Endothelial cell of umbilical vein (primary cell): ENCODE data around the gene ARHGEF7. TPM values are rescaled to one million over a fixed set of nuclear protein-coding genes. Genes with fewer than 3 reads are reported as not detected.

Experiments used
- BruUV-seq: library from RNA; stranded (reverse); fragments of 400-500 nt; replicated peaks from 2 replicates; lab custom pipeline; 2021; lab: Mats Ljungman, UMichigan
- CTCF ChIA-PET: fragments of 300-600, 350-600 bp; sonication (Branson Sonifier 250); formaldehyde crosslinking; loops from one replicate; lab custom pipeline; 2021; ENCODE audit warnings: antibody characterized with exemption, inconsistent platforms; lab: Charles Lee
- POLR2A ChIA-PET: fragments of 300-600, 350-600 bp; sonication (Branson Sonifier 250); formaldehyde crosslinking; loops from one replicate; lab custom pipeline; 2021; ENCODE audit warnings: antibody characterized with exemption, inconsistent platforms; lab: Charles Lee
- DNase-seq: peaks from one replicate; pipeline ENCODE4 v3.0.0-alpha.2; 2011; ENCODE audit warnings: low read depth, low spot score
- FAIRE-seq: peaks from 2 replicates; lab custom pipeline; 2011; peaks lifted over from hg19 to GRCh38; lab: Jason Lieb, UNC
- H2AFZ ChIP-seq: 2 replicates; pipeline ENCODE4 v1.6.0; 2012; ENCODE audit warnings: low read depth, low read length, control low read depth, inconsistent platforms
- H3K27ac ChIP-seq: 2 replicates; pipeline ENCODE4 v1.5.1; 2011; ENCODE audit warnings: low read depth, mild to moderate bottlenecking, control low read depth, low read length, moderate library complexity; ENCODE audit not compliant: insufficient read depth
- H3K27me3 ChIP-seq, 2 experiments: 2 replicates each; pipeline versions ENCODE4 v1.6.0 to v1.6.1; 2011; ENCODE audit warnings: low read length in 2 of 2, mixed read lengths in 1 of 2; ENCODE audit not compliant: control insufficient read depth in 2 of 2, insufficient read depth in 2 of 2
- H3K36me3 ChIP-seq, 2 experiments: 2 replicates in 1 of 2; 3 replicates in 1 of 2; pipeline ENCODE4 v1.5.1; 2011; ENCODE audit warnings: low read length in 2 of 2, mild to moderate bottlenecking in 1 of 2, moderate library complexity in 1 of 2; ENCODE audit not compliant: control insufficient read depth in 2 of 2, insufficient read depth in 2 of 2; ENCODE audit errors: extremely low read depth in 1 of 2
- H3K4me1 ChIP-seq: 3 replicates; pipeline ENCODE4 v1.5.1; 2011; ENCODE audit warnings: mild to moderate bottlenecking, low read length; ENCODE audit not compliant: control insufficient read depth, insufficient read depth; ENCODE audit errors: extremely low read depth
- H3K4me2 ChIP-seq: 2 replicates; pipeline ENCODE4 v1.6.1; 2011; ENCODE audit warnings: low read length, control low read depth, mixed read lengths; ENCODE audit not compliant: insufficient read depth
- H3K4me3 ChIP-seq, 3 experiments: fragments of 200-600 bp in 1 of 3; sonication (generic), shearing (Covaris generic) in 1 of 3; replicated peaks in 1 of 3; 2 replicates each; pipeline ENCODE4 v1.5.1; 2011 to 2016; ENCODE audit warnings: control low read depth in 3 of 3, low read length in 3 of 3, mild to moderate bottlenecking in 2 of 3, inconsistent platforms in 1 of 3, low read depth in 1 of 3, moderate library complexity in 1 of 3; ENCODE audit not compliant: insufficient read depth in 1 of 3
- H3K79me2 ChIP-seq: 2 replicates; pipeline ENCODE4 v1.6.0; 2012; ENCODE audit warnings: low read length, inconsistent platforms; ENCODE audit not compliant: control insufficient read depth, insufficient read depth
- H3K9ac ChIP-seq: replicated peaks from 2 replicates; pipeline ENCODE3; 2011; ENCODE audit warnings: low read length, control low read depth; ENCODE audit not compliant: insufficient read depth; ENCODE audit errors: extremely low read depth
- H3K9me1 ChIP-seq: replicated peaks from 3 replicates; pipeline ENCODE4 v1.6.0; 2011; ENCODE audit warnings: mild to moderate bottlenecking, low read length; ENCODE audit not compliant: control insufficient read depth, insufficient read depth; ENCODE audit errors: extremely low read depth
- H3K9me3 ChIP-seq: replicated peaks from 2 replicates; pipeline ENCODE4 v1.5.1; 2012; ENCODE audit warnings: low read length, inconsistent platforms; ENCODE audit not compliant: control insufficient read depth, insufficient read depth
- H4K20me1 ChIP-seq: replicated peaks from 2 replicates; pipeline ENCODE3; 2011; ENCODE audit warnings: mild to moderate bottlenecking, low read length; ENCODE audit not compliant: control insufficient read depth, insufficient read depth; ENCODE audit errors: extremely low read depth
- CTCF ChIP-seq, 2 donors: IDR thresholded peaks; 1 replicate in 1 of 2; 2 replicates in 1 of 2; pipeline ENCODE4 v1.5.1; 2011; ENCODE audit warnings: low read length in 2 of 2, mild to moderate bottlenecking in 2 of 2, moderate library complexity in 2 of 2, control low read depth in 1 of 2, inconsistent platforms in 1 of 2, low read depth in 1 of 2; ENCODE audit not compliant: insufficient read depth in 1 of 2; ENCODE audit errors: extremely low read depth in 1 of 2
- EZH2 ChIP-seq: IDR thresholded peaks from 2 replicates; pipeline ENCODE4 v1.6.1; 2012; ENCODE audit warnings: borderline replicate concordance, low read depth, mild to moderate bottlenecking, moderate library complexity, low read length, inconsistent platforms; ENCODE audit not compliant: severe bottlenecking
- FOS ChIP-seq: IDR thresholded peaks from 2 replicates; pipeline ENCODE4 v1.6.1; 2011; ENCODE audit warnings: mild to moderate bottlenecking, low read length, moderate library complexity, borderline replicate concordance; ENCODE audit not compliant: insufficient read depth
- GATA2 ChIP-seq: IDR thresholded peaks from 2 replicates; pipeline ENCODE4 v1.7.0; 2011; ENCODE audit warnings: low read depth, mild to moderate bottlenecking, moderate library complexity, mixed read lengths, low read length; ENCODE audit not compliant: insufficient read length, insufficient read depth
- JUN ChIP-seq: IDR thresholded peaks from 2 replicates; pipeline ENCODE4 v1.6.1; 2011; ENCODE audit warnings: borderline replicate concordance, low read depth; ENCODE audit not compliant: insufficient read length, insufficient read depth
- MAX ChIP-seq: IDR thresholded peaks from 2 replicates; pipeline ENCODE4 v1.6.1; 2011; ENCODE audit not compliant: insufficient read depth, insufficient read length
- MYC ChIP-seq: IDR thresholded peaks from one replicate; pipeline ENCODE4 v1.6.1; 2011; ENCODE audit warnings: mild to moderate bottlenecking, low read depth, low read length
- POLR2A ChIP-seq: IDR thresholded peaks from 2 replicates; pipeline ENCODE4 v1.6.1; 2012; ENCODE audit warnings: low read depth, mild to moderate bottlenecking, control low read depth, low read length
- POLR2AphosphoS5 ChIP-seq: IDR thresholded peaks from 2 replicates; pipeline ENCODE4 v1.6.1; 2012; ENCODE audit warnings: low read depth, mild to moderate bottlenecking, control low read depth, low read length, moderate library complexity; ENCODE audit not compliant: insufficient read depth
- dilution Hi-C: fragments of 300-500 bp; cut with MboI; formaldehyde crosslinking; loops from one replicate; pipeline ENCODE4 v1.15.0; 2019; ENCODE audit warnings: low sequenced_read_pairs; ENCODE audit not compliant: extremely low pct_ligation_motif_present
- intact Hi-C: fragments of 100-400 bp; cut with micrococcal nuclease; formaldehyde crosslinking; loops from one replicate; pipeline ENCODE4 v1.10.0; 2022
- polyA plus RNA-seq, 4 experiments: library from polyadenylated mRNA; depleted of rRNA in 3 of 4; stranded (reverse) in 3 of 4; unstranded in 1 of 4; fragments of >200 nt; gene quantifications; 2 replicates each; pipeline versions ENCODE4 v1.2.1 to v1.2.3, GENCODE V29; 2011 to 2012; ENCODE audit warnings: missing spikeins in 1 of 4
- total RNA-seq: library from RNA; stranded (reverse); gene quantifications from 2 replicates; pipeline ENCODE4 v1.2.3, GENCODE V29; 2021

The ARHGEF7 gene
- total and polyA plus RNA-seq, 2 donors (not counting 3 experiments of a cell fraction or from before 2014, with no cell fraction given) = 94.9 to 155 TPM

- peaks cover 7% of the 10 kb centered on the region for H4K20me1 ChIP-seq
- FAIRE-seq (no peak), DNase-seq (no peak)
- CTCF ChIA-PET = interaction anchor here (0.7 to 5.7 kb wide), 6 partner anchors 9 to 158 kb away, joined by 3 to 46 read pairs (median 4); no protein-coding TSS in a partner anchor
- H3K27me3 ChIP-seq = no peaks in the 10 kb centered on the region
- H3K4me2 ChIP-seq = no peak overlapping the region
- BruUV-seq = no TSS peak
- dilution Hi-C loops = no loop called here
- H3K4me1 ChIP-seq = no peaks in the 10 kb centered on the region
- peaks cover 83% of the 10 kb centered on the region for H3K79me2 ChIP-seq
- no peaks in the 10 kb centered on the region for H3K9me3 ChIP-seq
- no peaks in the 10 kb centered on the region for H3K9me1 ChIP-seq
- POLR2A ChIA-PET = no interaction called here
- intact Hi-C loops = no loop called here
- H3K27ac ChIP-seq = no peak overlapping the region
- H3K36me3 ChIP-seq = peaks cover 4 to 14% of the 10 kb centered on the region in 2 experiments
- no peak overlapping the region for H3K4me3 ChIP-seq
- H3K9ac ChIP-seq = no peak overlapping the region
- no peak overlapping the region for H2AFZ ChIP-seq
- TF ChIP-seq MAX (no peak), MYC (no peak), FOS (no peak), POLR2A (no peak), CTCF (IDR thresholded peaks at IDR 0.05; ENCODE audit: extremely low read depth in 1 of 2, insufficient read depth in 1 of 2, low read depth in 1 of 2, low read length in 2 of 2) (no peak), POLR2AphosphoS5 (no peak), JUN (no peak), GATA2 (no peak), EZH2 (no peak)
These were observed 110.1 kb downstream of the ARHGEF7 start for GRCh38 chr13:111225166-111225565.
